ENCODE data around the gene STIM1. TPM values are rescaled to one million over a fixed set of nuclear protein-coding genes. Genes with fewer than 3 reads are reported as not detected.
A peak's percentile ranks its signal among the peaks of the same experiment; 100 is the strongest.
"Not testable (repeated sequence)": the region's sequence is repeated elsewhere in the genome, so short reads cannot be mapped to it uniquely, and the experiment has no call there.

The STIM1 gene
- total and polyA plus RNA-seq, 7 donors = 52.1 to 147 (median 109) TPM

- peak overlapping the region; percentile 77 for H3K27ac ChIP-seq
- DNase-seq = no peak
- peak; percentile 53 to 71 (median 60) for ATAC-seq
- intact Hi-C loops (cut with DNase I) = no loop called here
- 52 to 62% (median 52%) methylated on average over 2 of the region's 2 CpGs for WGBS, 3 donors
- no peaks in the 10 kb centered on the region for H3K27me3 ChIP-seq (ENCODE audit: insufficient read depth in 3 of 3, low read length in 2 of 3)
- H3K36me3 ChIP-seq (ENCODE audit: insufficient read depth in 1 of 2, low read depth in 1 of 2) = no peaks in the 10 kb centered on the region
- no peak for TF ChIP-seq CTCF (IDR thresholded peaks at IDR 0.05)
- H3K9me3 ChIP-seq = no peaks in the 10 kb centered on the region
- H3K4me1 ChIP-seq = peaks cover 52% of the 10 kb centered on the region
- H3K4me3 ChIP-seq = no peak overlapping the region
Observed at GRCh38 chr11:3893311-3893710, 37.8 kb downstream of the STIM1 start.

- Histone ChIP-seq H3K27ac (peak overlapping the region; percentile 77), H3K4me1 (peaks cover 48% of the 10 kb centered on the region), H3K27me3 (ENCODE audit: insufficient read depth in 3 of 3, low read length in 2 of 3) (no peaks in the 10 kb centered on the region), H3K9me3 (no peaks in the 10 kb centered on the region), H3K36me3 (ENCODE audit: insufficient read depth in 1 of 2, low read depth in 1 of 2) (no peaks in the 10 kb centered on the region), H3K4me3 (no peak overlapping the region)
- TF ChIP-seq CTCF (IDR thresholded peaks at IDR 0.05) = no peak
- WGBS, 3 donors = 73 to 84% (median 76%) methylated on average over 5 of the region's 5 CpGs
- DNase-seq (peak; percentile 37 to 69), ATAC-seq (peak; percentile 9 to 57 (median 16))
- intact Hi-C loops (cut with DNase I) = no loop called here
Observed at GRCh38 chr11:3894128-3894731, 38.8 kb downstream of the STIM1 start.

GRCh38 chr11:3896644-3897043, 41.2 kb downstream of the STIM1 start:
- Histone ChIP-seq H3K36me3 (ENCODE audit: insufficient read depth in 1 of 2, low read depth in 1 of 2) (no peaks in the 10 kb centered on the region), H3K9me3 (no peaks in the 10 kb centered on the region), H3K27me3 (ENCODE audit: insufficient read depth in 3 of 3, low read length in 2 of 3) (no peaks in the 10 kb centered on the region), H3K27ac (peak overlapping the region; percentile 18), H3K4me3 (no peak overlapping the region), H3K4me1 (peaks cover 53% of the 10 kb centered on the region)
- no peak for TF ChIP-seq CTCF (IDR thresholded peaks at IDR 0.05)
- 92 to 99% (median 97%) methylated on average over 2 of the region's 2 CpGs for WGBS, 3 donors
- intact Hi-C loops (cut with DNase I) = no loop called here
- ATAC-seq = no peak
- no peak for DNase-seq

- peaks cover 61% of the 10 kb centered on the region for H3K4me1 ChIP-seq
- H3K4me3 ChIP-seq; DNase-seq; intact Hi-C loops (cut with DNase I); H3K9me3 ChIP-seq; H3K27me3 ChIP-seq (ENCODE audit: insufficient read depth in 3 of 3, low read length in 2 of 3); H3K36me3 ChIP-seq (ENCODE audit: insufficient read depth in 1 of 2, low read depth in 1 of 2); ATAC-seq; H3K27ac ChIP-seq: not testable (repeated sequence)
- 85 to 96% (median 93%) methylated on average over 18 to 19 of the region's 19 CpGs for WGBS, 3 donors
Observed at GRCh38 chr11:3900230-3900629, 44.8 kb downstream of the STIM1 start.

- no peak for TF ChIP-seq CTCF (IDR thresholded peaks at IDR 0.05)
Observed at GRCh38 chr11:3901249-3902025, 46.0 kb downstream of the STIM1 start.

More at GRCh38 chr11:3901249-3902025, 46.0 kb downstream of the STIM1 start:
- Histone ChIP-seq H3K9me3 (no peaks in the 10 kb centered on the region), H3K36me3 (ENCODE audit: insufficient read depth in 1 of 2, low read depth in 1 of 2) (no peaks in the 10 kb centered on the region), H3K27me3 (ENCODE audit: insufficient read depth in 3 of 3, low read length in 2 of 3) (no peaks in the 10 kb centered on the region), H3K4me3 (no peak overlapping the region), H3K4me1 (peaks cover 65% of the 10 kb centered on the region), H3K27ac (peak overlapping the region; percentile 34)
- DNase-seq (no peak), ATAC-seq (no peak)
- intact Hi-C loops (cut with DNase I) = no loop called here
- 87 to 93% (median 90%) methylated on average over 6 of the region's 6 CpGs for WGBS, 3 donors

Measured in psoas muscle (tissue), 8 donors.